Natural killer cell (primary cell): ENCODE data around the gene EIF5AL1. TPM values are rescaled to one million over a fixed set of nuclear protein-coding genes. Genes with fewer than 3 reads are reported as not detected.

Experiments used
- ATAC-seq, 3 donors: fragments of 150-1000 bp in 2 of 3; fragments of 200-7000 bp in 1 of 3; cut with Tn5 transposase; 1 replicate in 1 of 3; 2 replicates in 2 of 3; pipeline ENCODE4 v1.10.0; 2021; ENCODE audit warnings: mild to moderate bottlenecking in 2 of 3, moderate library complexity in 2 of 3
- DNase-seq, 2 donors: peaks; one replicate each; pipeline versions ENCODE4 v3.0.0 to v3.0.0-alpha.2; 2013 to 2021; ENCODE audit warnings: mixed read lengths in 1 of 2
- H3K27ac ChIP-seq: one replicate; pipeline ENCODE4 v1.5.1; 2013; ENCODE audit warnings: mild to moderate bottlenecking, low read length
- H3K27me3 ChIP-seq: one replicate; pipeline ENCODE4 v1.6.1; 2013; ENCODE audit warnings: low read length; ENCODE audit not compliant: control insufficient read depth, insufficient read depth
- H3K36me3 ChIP-seq: one replicate; pipeline ENCODE4 v1.6.1; 2013; ENCODE audit warnings: low read length; ENCODE audit not compliant: control insufficient read depth, insufficient read depth
- H3K4me1 ChIP-seq: one replicate; pipeline ENCODE4 v1.6.1; 2013; ENCODE audit warnings: low read length; ENCODE audit not compliant: control insufficient read depth, insufficient read depth
- H3K4me3 ChIP-seq: one replicate; pipeline ENCODE4 v1.5.1; 2013; ENCODE audit warnings: low read length
- H3K9me3 ChIP-seq: one replicate; pipeline ENCODE4 v1.6.1; 2013; ENCODE audit warnings: low read length; ENCODE audit not compliant: control insufficient read depth, insufficient read depth
- H3K27ac Mint-ChIP-seq, 2 donors: one replicate each; pipeline ENCODE4 v1.8.0; 2022; ENCODE audit warnings: mild to moderate bottlenecking in 2 of 2, mixed read lengths in 2 of 2, moderate library complexity in 1 of 2
- H3K27me3 Mint-ChIP-seq, 2 donors: one replicate each; pipeline ENCODE4 v1.8.0; 2022; ENCODE audit warnings: low read depth in 2 of 2, mixed read lengths in 2 of 2
- H3K36me3 Mint-ChIP-seq: one replicate; pipeline ENCODE4 v1.8.0; 2022; ENCODE audit warnings: mixed read lengths
- H3K4me1 Mint-ChIP-seq, 2 donors: one replicate each; pipeline ENCODE4 v1.8.0; 2022; ENCODE audit warnings: mixed read lengths in 2 of 2
- H3K4me3 Mint-ChIP-seq: one replicate; pipeline ENCODE4 v1.8.0; 2022; ENCODE audit warnings: mild to moderate bottlenecking, moderate library complexity, mixed read lengths
- H3K9me3 Mint-ChIP-seq, 2 donors: one replicate each; pipeline ENCODE4 v1.8.0; 2022; ENCODE audit warnings: mixed read lengths in 2 of 2
- WGBS: methylation state at CpG from one replicate; pipeline ENCODE4 v1.1.7; 2013; ENCODE audit warnings: missing lambda C conversion rate; ENCODE audit not compliant: insufficient coverage; 5-methylcytosine and 5-hydroxymethylcytosine counted together
- intact Hi-C: fragments of 100-400 bp; cut with micrococcal nuclease; formaldehyde crosslinking; loops from one replicate; pipeline ENCODE4 v1.14.2; 2022
- total RNA-seq, 4 donors: library from RNA; stranded (reverse); fragments of 120-200 nt in 1 of 4; gene quantifications; one replicate each; pipeline versions ENCODE4 v1.2.3 to v1.2.4, GENCODE V29; 2013 to 2022
- TF ChIP-seq, protein P1 (sequence below): fragments of 200-600 bp; IDR thresholded peaks from one replicate; pipeline ENCODE4 v1.8.0; 2022; ENCODE audit warnings: antibody characterized with exemption

The EIF5AL1 gene
- total RNA-seq, 3 donors from 2014 or later (not counting 1 experiment from before 2014, with no cell fraction given): 0.13 to 2.0 (median 0.14) TPM

GRCh38 chr10:79562135-79562756, 49.9 kb downstream of the EIF5AL1 start:
- Mint-ChIP-seq H3K4me1 (peaks cover 8 to 9% of the 10 kb centered on the region in 2 donors), H3K27ac (no peak overlapping the region), H3K27me3 (peaks cover 7 to 25% of the 10 kb centered on the region in 2 donors), H3K9me3 (no peaks in the 10 kb centered on the region), H3K36me3 (no peaks in the 10 kb centered on the region), H3K4me3 (no peak overlapping the region)
- WGBS: 21% methylated on average over 17 of the region's 17 CpGs
- H3K36me3 ChIP-seq: no peaks in the 10 kb centered on the region
- no peak overlapping the region for H3K4me3 ChIP-seq
- intact Hi-C loops: loop anchor here (1.0 kb wide), 1 partner anchor 367 kb away; no protein-coding TSS in a partner anchor
- peak; percentile 37 to 72 for DNase-seq
- no peaks in the 10 kb centered on the region for H3K9me3 ChIP-seq
- ATAC-seq: peak; percentile 63 to 78 (median 67)
- no peaks in the 10 kb centered on the region for H3K27me3 ChIP-seq
- TF ChIP-seq, protein P1, sequence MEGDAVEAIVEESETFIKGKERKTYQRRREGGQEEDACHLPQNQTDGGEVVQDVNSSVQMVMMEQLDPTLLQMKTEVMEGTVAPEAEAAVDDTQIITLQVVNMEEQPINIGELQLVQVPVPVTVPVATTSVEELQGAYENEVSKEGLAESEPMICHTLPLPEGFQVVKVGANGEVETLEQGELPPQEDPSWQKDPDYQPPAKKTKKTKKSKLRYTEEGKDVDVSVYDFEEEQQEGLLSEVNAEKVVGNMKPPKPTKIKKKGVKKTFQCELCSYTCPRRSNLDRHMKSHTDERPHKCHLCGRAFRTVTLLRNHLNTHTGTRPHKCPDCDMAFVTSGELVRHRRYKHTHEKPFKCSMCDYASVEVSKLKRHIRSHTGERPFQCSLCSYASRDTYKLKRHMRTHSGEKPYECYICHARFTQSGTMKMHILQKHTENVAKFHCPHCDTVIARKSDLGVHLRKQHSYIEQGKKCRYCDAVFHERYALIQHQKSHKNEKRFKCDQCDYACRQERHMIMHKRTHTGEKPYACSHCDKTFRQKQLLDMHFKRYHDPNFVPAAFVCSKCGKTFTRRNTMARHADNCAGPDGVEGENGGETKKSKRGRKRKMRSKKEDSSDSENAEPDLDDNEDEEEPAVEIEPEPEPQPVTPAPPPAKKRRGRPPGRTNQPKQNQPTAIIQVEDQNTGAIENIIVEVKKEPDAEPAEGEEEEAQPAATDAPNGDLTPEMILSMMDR: peak; percentile 64
- H3K27ac ChIP-seq: no peak overlapping the region
- H3K4me1 ChIP-seq: peaks cover 5% of the 10 kb centered on the region

GRCh38 chr10:79563426-79563825, 51.1 kb downstream of the EIF5AL1 start:
- Histone ChIP-seq H3K27me3 (no peaks in the 10 kb centered on the region), H3K9me3 (no peaks in the 10 kb centered on the region), H3K4me3 (no peak overlapping the region), H3K27ac (no peak overlapping the region), H3K4me1 (peaks cover 5% of the 10 kb centered on the region), H3K36me3 (no peaks in the 10 kb centered on the region)
- H3K4me3 Mint-ChIP-seq: no peak overlapping the region
- WGBS: 82% methylated on average over 3 of the region's 4 CpGs
- DNase-seq (no peak), ATAC-seq (no peak)
- H3K27ac Mint-ChIP-seq: no peak overlapping the region
- H3K4me1 Mint-ChIP-seq: peaks cover 8 to 9% of the 10 kb centered on the region in 2 donors
- intact Hi-C loops: no loop called here
- TF ChIP-seq, protein P1: no peak
- H3K27me3 Mint-ChIP-seq: peaks cover 18 to 33% of the 10 kb centered on the region in 2 donors
- H3K36me3 Mint-ChIP-seq: no peaks in the 10 kb centered on the region
- H3K9me3 Mint-ChIP-seq: no peaks in the 10 kb centered on the region

Other genes with a start within 250 kb of the EIF5AL1 start
- 10 to 100 TPM; 59.5 to 99.1 (median 66.3) TPM for gene PPIF, start 165.1 kb upstream of the EIF5AL1 start, total RNA-seq
- 1 to 10 TPM; 2.8 to 4.0 (median 3.6) TPM for gene ZCCHC24, start 66.9 kb upstream of the EIF5AL1 start, total RNA-seq
- not detected for gene SFTPA2, start 47.9 kb downstream of the EIF5AL1 start, total RNA-seq
- not detected for gene SFTPA1, start 98.4 kb downstream of the EIF5AL1 start, total RNA-seq
- 1 to 10 TPM in 2 of 3 donors, under 1 TPM in 1; 0.75 to 2.1 (median 1.3) TPM for gene NUTM2B, start 190.7 kb downstream of the EIF5AL1 start, total RNA-seq